HG02943 (cell line): ENCODE results near the gene FKBP8.

ENCODE experiments used
- ATAC-seq: cut with Tn5 transposase; IDR thresholded peaks from one replicate; pipeline ENCODE4 v1.9.1; 2021; ENCODE audit warnings: mild to moderate bottlenecking, low read depth, moderate library complexity; ENCODE audit not compliant: unreplicated experiment

The FKBP8 gene

GRCh38 chr19:18488838-18489626 is 54.3 kb downstream of the FKBP8 start:
- no peak for ATAC-seq

GRCh38 chr19:18488403-18488723 is 55.0 kb downstream of the FKBP8 start:
- ATAC-seq, result no peak

DNA sequence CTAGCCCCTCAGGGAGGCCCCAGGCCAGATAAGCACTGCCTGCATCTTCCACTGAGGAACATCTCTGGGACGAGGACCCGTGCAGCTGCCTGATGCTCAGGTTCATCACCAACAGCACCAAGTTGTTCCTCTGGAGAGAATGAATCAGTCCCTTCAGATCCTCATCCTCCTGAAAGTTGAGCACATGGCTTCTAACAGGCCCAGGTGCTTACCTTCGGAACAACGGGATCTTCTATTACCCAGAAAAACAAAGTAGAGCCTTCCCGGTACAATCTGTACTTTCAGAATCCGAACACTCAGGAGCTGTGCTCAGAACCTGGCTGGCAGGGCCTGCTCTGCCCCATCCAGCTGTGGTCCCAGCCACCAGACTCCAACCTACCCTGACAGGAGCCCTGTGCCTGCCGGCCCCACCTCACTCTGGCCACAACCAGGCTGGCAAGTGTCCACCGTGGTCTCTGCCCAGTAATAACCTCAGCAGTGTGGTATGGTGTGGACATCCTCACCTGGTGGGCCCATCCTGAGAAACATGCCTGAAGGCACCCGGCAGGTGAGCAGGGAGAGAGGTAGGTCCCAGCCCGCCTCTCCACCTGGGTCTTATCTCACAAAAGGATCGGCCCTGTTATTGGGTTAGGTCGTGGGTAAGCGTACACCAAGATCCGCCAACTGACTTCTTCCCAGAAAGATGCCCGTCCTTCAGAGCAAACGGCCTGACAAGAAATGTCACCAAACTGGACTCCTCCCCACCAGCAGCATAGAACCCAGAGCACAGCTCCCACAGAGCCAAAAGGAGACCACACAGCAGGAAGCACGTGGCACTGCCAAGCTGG is 55.6 kb downstream of the FKBP8 start:
- no peak for ATAC-seq

- ATAC-seq, result no peak
Observed at GRCh38 chr19:18486746-18487145, 56.6 kb downstream of the FKBP8 start.

- no peak for ATAC-seq
Observed at GRCh38 chr19:18484992-18485391, 58.4 kb downstream of the FKBP8 start.

- ATAC-seq, result no peak
Observed at GRCh38 chr19:18483119-18483890, 60.1 kb downstream of the FKBP8 start.
